Lower lobe of right lung (tissue), 2 donors: Measurements from ENCODE around the gene ZBTB40. TPM values are rescaled to one million over a fixed set of nuclear protein-coding genes. Genes with fewer than 3 reads are reported as not detected.

Experiments
- ATAC-seq, 2 donors: fragments of 200-7000 bp; cut with Tn5 transposase; one replicate each; pipeline ENCODE4 v1.9.1; 2020 to 2022; ENCODE audit warnings: mild to moderate bottlenecking in 2 of 2, moderate library complexity in 2 of 2
- DNase-seq: peaks from one replicate; pipeline ENCODE4 v3.0.0-alpha.2; 2020
- H3K27ac ChIP-seq: fragments of 200-600 bp; one replicate; pipeline ENCODE4 v1.8.0; 2022
- H3K27me3 ChIP-seq: fragments of 200-600 bp; one replicate; pipeline ENCODE4 v1.8.0; 2022; ENCODE audit warnings: low read depth
- H3K36me3 ChIP-seq: fragments of 200-600 bp; one replicate; pipeline ENCODE4 v1.8.0; 2022; ENCODE audit warnings: mild to moderate bottlenecking
- H3K4me1 ChIP-seq: fragments of 200-600 bp; one replicate; pipeline ENCODE4 v1.8.0; 2022
- H3K4me3 ChIP-seq: fragments of 200-600 bp; one replicate; pipeline ENCODE4 v1.8.0; 2022; ENCODE audit warnings: mild to moderate bottlenecking
- H3K9me3 ChIP-seq: fragments of 200-600 bp; one replicate; pipeline ENCODE4 v1.8.0; 2022
- CTCF ChIP-seq: fragments of 200-600 bp; IDR thresholded peaks from one replicate; pipeline ENCODE4 v1.8.0; 2022; ENCODE audit warnings: antibody characterized with exemption, mild to moderate bottlenecking
- intact Hi-C: fragments of 100-400 bp; cut with DNase I; formaldehyde crosslinking; loops from one replicate; pipeline ENCODE4 v1.11.0; 2022
- total RNA-seq: library from RNA; stranded (reverse); fragmentation: NEBNext Ultra II Directional; extraction: Animal tissue kit (Norgen Biotek cat#: 25700); gene quantifications from one replicate; pipeline ENCODE4 v1.2.1, GENCODE V29; 2021
- donor health status: DM: no; HTN: yes; CAD: no; lungs with severe emphysema.

ZBTB40 gene
- total RNA-seq, 1 donor from 2014 or later: 25.3 TPM

- Histone ChIP-seq H3K27me3 (no peaks in the 10 kb centered on the region), H3K9me3 (no peaks in the 10 kb centered on the region), H3K36me3 (peaks cover 30% of the 10 kb centered on the region), H3K4me3 (no peak overlapping the region), H3K4me1 (peaks cover 10% of the 10 kb centered on the region), H3K27ac (no peak overlapping the region)
- ATAC-seq (no peak), DNase-seq (no peak)
- no peak for TF ChIP-seq CTCF
- intact Hi-C loops: no loop called here
Measured at GRCh38 chr1:22489278-22489677, 37.6 kb downstream of the ZBTB40 start.

- Histone ChIP-seq H3K36me3 (peaks cover 30% of the 10 kb centered on the region), H3K4me1 (peaks cover 16% of the 10 kb centered on the region), H3K4me3 (no peak overlapping the region), H3K27me3 (no peaks in the 10 kb centered on the region), H3K9me3 (no peaks in the 10 kb centered on the region), H3K27ac (no peak overlapping the region)
- DNase-seq: no peak
- intact Hi-C loops: no loop called here
- ATAC-seq: no peak
- no peak for TF ChIP-seq CTCF
Measured at GRCh38 chr1:22489823-22490222, 38.2 kb downstream of the ZBTB40 start.

- ATAC-seq (no peak), DNase-seq (no peak)
- Histone ChIP-seq H3K27me3 (no peaks in the 10 kb centered on the region), H3K36me3 (peaks cover 30% of the 10 kb centered on the region), H3K4me1 (peaks cover 21% of the 10 kb centered on the region), H3K9me3 (no peaks in the 10 kb centered on the region), H3K4me3 (no peak overlapping the region), H3K27ac (no peak overlapping the region)
- TF ChIP-seq CTCF: no peak
- intact Hi-C loops: no loop called here
Measured at GRCh38 chr1:22490309-22490708, 38.7 kb downstream of the ZBTB40 start.

- peaks cover 17% of the 10 kb centered on the region for H3K4me1 ChIP-seq
- peak in 1 of 2 donors; percentile 61 for ATAC-seq
- no peaks in the 10 kb centered on the region for H3K9me3 ChIP-seq
- DNase-seq: peak; percentile 47
- TF ChIP-seq CTCF: no peak
- intact Hi-C loops: no loop called here
- no peak overlapping the region for H3K4me3 ChIP-seq
- H3K36me3 ChIP-seq: peaks cover 47% of the 10 kb centered on the region
- no peak overlapping the region for H3K27ac ChIP-seq
- H3K27me3 ChIP-seq: no peaks in the 10 kb centered on the region
Measured at GRCh38 chr1:22491995-22492715, 40.5 kb downstream of the ZBTB40 start.

- Histone ChIP-seq H3K4me3 (no peak overlapping the region), H3K9me3 (no peaks in the 10 kb centered on the region), H3K36me3 (peaks cover 48% of the 10 kb centered on the region), H3K27ac (no peak overlapping the region), H3K27me3 (no peaks in the 10 kb centered on the region), H3K4me1 (peaks cover 16% of the 10 kb centered on the region)
- DNase-seq (no peak), ATAC-seq (peak; percentile 53 to 59)
- intact Hi-C loops: no loop called here
- TF ChIP-seq CTCF: no peak
Measured at GRCh38 chr1:22494144-22494543, 42.5 kb downstream of the ZBTB40 start.
